ENCODE measurements around the gene PRAC1.

Gene PRAC1

DNA sequence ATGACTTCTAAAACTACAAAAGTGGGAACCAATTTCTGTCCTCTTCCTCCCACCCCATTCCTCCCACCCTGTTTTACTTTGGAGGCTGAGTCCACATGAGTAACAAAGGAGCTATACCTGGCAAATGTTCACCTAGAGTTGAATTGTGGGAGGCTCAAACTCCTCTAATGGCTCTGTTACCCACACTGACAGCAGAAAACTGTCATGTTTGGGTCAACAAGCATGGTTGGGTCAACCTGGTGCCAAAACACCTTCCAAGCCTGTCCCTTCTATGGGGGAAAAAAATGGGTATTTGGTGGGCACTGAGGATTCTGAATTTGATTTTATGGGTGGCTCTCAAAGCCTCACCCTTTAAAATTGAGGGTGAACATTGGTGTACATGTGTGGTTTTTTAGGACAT, 18.2 kb upstream of the PRAC1 start:
- H3K18ac ChIP-seq (ENCODE audit: low read length): no peak overlapping the region
- no peak overlapping the region for H3K9ac ChIP-seq (ENCODE audit: low read length)
- no peaks in the 10 kb centered on the region for H3K79me1 ChIP-seq (ENCODE audit: low read length)
- no peak overlapping the region for H4K91ac ChIP-seq (ENCODE audit: low read depth, low read length)
- DNase-seq: no peak
- no peak overlapping the region for H2AFZ ChIP-seq (ENCODE audit: insufficient read depth, low read length, poor library complexity)
- no peaks in the 10 kb centered on the region for H3K79me2 ChIP-seq (ENCODE audit: control insufficient read depth, insufficient read depth, low read length, poor library complexity)
- H3K23ac ChIP-seq (ENCODE audit: low read length): no peak overlapping the region
- no peak overlapping the region for H2BK120ac ChIP-seq (ENCODE audit: insufficient read depth, low read length, poor library complexity)
- H4K12ac ChIP-seq (ENCODE audit: low read depth, low read length): no peak overlapping the region
- peaks cover 66% of the 10 kb centered on the region for H3K27me3 ChIP-seq (ENCODE audit: insufficient read depth, low read length)
- no peak overlapping the region for H3K14ac ChIP-seq (ENCODE audit: low read length)
- H3K4ac ChIP-seq (ENCODE audit: low read depth, low read length): no peak overlapping the region
- H3K27ac ChIP-seq (ENCODE audit: low read depth, low read length): no peak overlapping the region
- H2BK12ac ChIP-seq (ENCODE audit: low read length): no peak overlapping the region
- no peaks in the 10 kb centered on the region for H3K36me3 ChIP-seq (ENCODE audit: control insufficient read depth in 1 of 2, insufficient read depth in 2 of 2, low read length in 2 of 2)
- no peaks in the 10 kb centered on the region for H3K4me1 ChIP-seq (ENCODE audit: control insufficient read depth in 1 of 2, insufficient read depth in 2 of 2, low read length in 2 of 2)
- no peak overlapping the region for H4K8ac ChIP-seq (ENCODE audit: low read depth, low read length)
- H2BK5ac ChIP-seq (ENCODE audit: low read depth, low read length, poor library complexity): no peak overlapping the region
- peaks cover 8% of the 10 kb centered on the region for H3K9me3 ChIP-seq (ENCODE audit: insufficient read depth, low read depth, low read length)
- no peak overlapping the region for H3K4me3 ChIP-seq (ENCODE audit: low read depth, low read length)
- no peak overlapping the region for H3K4me2 ChIP-seq (ENCODE audit: low read length)
- H2AK5ac ChIP-seq (ENCODE audit: low read length): no peak overlapping the region

DNA sequence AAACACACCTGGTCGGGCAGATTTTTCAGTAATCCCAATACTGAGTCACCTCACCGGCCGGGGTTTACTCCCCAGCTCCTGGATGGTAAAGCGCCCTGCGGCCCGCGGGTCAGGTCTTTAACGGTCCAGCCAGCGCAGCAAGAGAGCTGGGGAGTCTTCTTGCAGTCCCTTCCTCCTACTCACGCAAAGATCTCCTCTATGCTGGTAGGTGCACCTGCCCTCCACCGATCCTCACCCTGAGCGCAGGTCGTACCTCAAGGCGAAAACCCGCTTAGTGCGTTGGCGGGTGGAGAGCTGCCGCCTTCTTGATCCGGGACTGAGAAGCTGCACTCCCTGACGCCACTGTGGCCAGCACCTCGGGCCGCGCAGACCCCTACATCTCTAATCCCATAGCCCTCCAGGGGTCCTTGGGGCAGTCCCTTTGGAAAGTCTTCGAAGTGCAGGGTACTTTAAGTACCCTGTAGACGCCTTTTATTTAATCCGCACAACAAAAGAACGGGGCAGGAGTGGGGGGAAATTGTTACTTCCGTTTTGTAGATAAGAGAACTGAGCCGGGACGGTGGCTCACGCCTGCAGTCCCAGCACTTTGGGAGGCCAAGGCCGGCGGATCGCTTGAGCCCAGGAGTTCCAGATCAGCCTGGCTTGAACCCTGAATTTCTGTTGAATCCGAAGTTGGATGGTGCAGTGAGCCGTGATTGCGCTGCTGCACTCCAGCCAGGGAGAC, 16.6 kb upstream of the PRAC1 start:
- no peaks in the 10 kb centered on the region for H3K36me3 ChIP-seq (ENCODE audit: control insufficient read depth in 1 of 2, insufficient read depth in 2 of 2, low read length in 2 of 2)
- no peak overlapping the region for H4K12ac ChIP-seq (ENCODE audit: low read depth, low read length)
- H2BK120ac ChIP-seq (ENCODE audit: insufficient read depth, low read length, poor library complexity): no peak overlapping the region
- no peak overlapping the region for H3K18ac ChIP-seq (ENCODE audit: low read length)
- H4K91ac ChIP-seq (ENCODE audit: low read depth, low read length): no peak overlapping the region
- H3K79me1 ChIP-seq (ENCODE audit: low read length): no peaks in the 10 kb centered on the region
- H3K9ac ChIP-seq (ENCODE audit: low read length): peak overlapping the region; percentile 18
- H2AFZ ChIP-seq (ENCODE audit: insufficient read depth, low read length, poor library complexity): no peak overlapping the region
- no peak overlapping the region for H3K4ac ChIP-seq (ENCODE audit: low read depth, low read length)
- H2BK5ac ChIP-seq (ENCODE audit: low read depth, low read length, poor library complexity): no peak overlapping the region
- peaks cover 78% of the 10 kb centered on the region for H3K27me3 ChIP-seq (ENCODE audit: insufficient read depth, low read length)
- no peak overlapping the region for H3K14ac ChIP-seq (ENCODE audit: low read length)
- H2AK5ac ChIP-seq (ENCODE audit: low read length): no peak overlapping the region
- DNase-seq: peak; percentile 90 to 91
- no peak overlapping the region for H2BK12ac ChIP-seq (ENCODE audit: low read length)
- WGBS (ENCODE audit: extremely low coverage, insufficient coverage, insufficient read length): no CpG with 5 or more reads among the region's 37 CpGs
- no peak overlapping the region for H3K4me2 ChIP-seq (ENCODE audit: low read length)
- no peak overlapping the region for H3K27ac ChIP-seq (ENCODE audit: low read depth, low read length)
- H3K9me3 ChIP-seq (ENCODE audit: insufficient read depth, low read depth, low read length): peaks cover 9% of the 10 kb centered on the region
- H3K4me1 ChIP-seq (ENCODE audit: control insufficient read depth in 1 of 2, insufficient read depth in 2 of 2, low read length in 2 of 2): no peaks in the 10 kb centered on the region
- no peak overlapping the region for H3K23ac ChIP-seq (ENCODE audit: low read length)
- no peaks in the 10 kb centered on the region for H3K79me2 ChIP-seq (ENCODE audit: control insufficient read depth, insufficient read depth, low read length, poor library complexity)
- no peak overlapping the region for H3K4me3 ChIP-seq (ENCODE audit: low read depth, low read length)
- H4K8ac ChIP-seq (ENCODE audit: low read depth, low read length): no peak overlapping the region

DNA sequence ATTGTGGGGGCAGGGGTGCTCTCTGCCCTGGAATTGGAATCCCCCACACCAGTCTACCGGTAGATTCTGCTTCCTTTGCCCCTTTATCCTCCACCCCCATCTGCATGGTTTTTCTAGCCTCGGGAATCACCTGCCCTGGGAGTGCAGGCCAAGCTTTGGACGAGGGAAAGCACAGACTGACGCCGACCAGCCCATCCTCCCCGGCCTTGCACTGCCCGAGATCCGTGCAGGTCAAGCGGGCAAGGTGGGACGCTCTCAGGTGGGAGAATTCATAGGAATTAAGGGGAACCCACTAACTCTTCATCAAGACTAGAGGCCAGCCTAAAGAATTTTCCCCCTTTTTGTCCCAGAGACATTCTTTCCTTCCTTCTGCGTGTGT, 16.1 kb upstream of the PRAC1 start:
- Histone ChIP-seq H2BK120ac (ENCODE audit: insufficient read depth, low read length, poor library complexity) (no peak overlapping the region), H3K36me3 (ENCODE audit: control insufficient read depth in 1 of 2, insufficient read depth in 2 of 2, low read length in 2 of 2) (no peaks in the 10 kb centered on the region), H4K8ac (ENCODE audit: low read depth, low read length) (no peak overlapping the region), H3K79me2 (ENCODE audit: control insufficient read depth, insufficient read depth, low read length, poor library complexity) (no peaks in the 10 kb centered on the region), H2BK12ac (ENCODE audit: low read length) (no peak overlapping the region), H3K27me3 (ENCODE audit: insufficient read depth, low read length) (peaks cover 78% of the 10 kb centered on the region), H4K12ac (ENCODE audit: low read depth, low read length) (no peak overlapping the region), H4K91ac (ENCODE audit: low read depth, low read length) (no peak overlapping the region), H3K79me1 (ENCODE audit: low read length) (no peaks in the 10 kb centered on the region), H3K23ac (ENCODE audit: low read length) (no peak overlapping the region), H3K14ac (ENCODE audit: low read length) (no peak overlapping the region), H2BK5ac (ENCODE audit: low read depth, low read length, poor library complexity) (no peak overlapping the region), H3K27ac (ENCODE audit: low read depth, low read length) (no peak overlapping the region), H3K9ac (ENCODE audit: low read length) (no peak overlapping the region), H3K4me3 (ENCODE audit: low read depth, low read length) (no peak overlapping the region), H2AFZ (ENCODE audit: insufficient read depth, low read length, poor library complexity) (no peak overlapping the region), H2AK5ac (ENCODE audit: low read length) (no peak overlapping the region), H3K9me3 (ENCODE audit: insufficient read depth, low read depth, low read length) (peaks cover 9% of the 10 kb centered on the region), H3K4ac (ENCODE audit: low read depth, low read length) (no peak overlapping the region), H3K18ac (ENCODE audit: low read length) (no peak overlapping the region), H3K4me2 (ENCODE audit: low read length) (no peak overlapping the region), H3K4me1 (ENCODE audit: control insufficient read depth in 1 of 2, insufficient read depth in 2 of 2, low read length in 2 of 2) (no peaks in the 10 kb centered on the region)
- WGBS (ENCODE audit: extremely low coverage, insufficient coverage, insufficient read length): no CpG with 5 or more reads among the region's 11 CpGs
- no peak for DNase-seq

DNA sequence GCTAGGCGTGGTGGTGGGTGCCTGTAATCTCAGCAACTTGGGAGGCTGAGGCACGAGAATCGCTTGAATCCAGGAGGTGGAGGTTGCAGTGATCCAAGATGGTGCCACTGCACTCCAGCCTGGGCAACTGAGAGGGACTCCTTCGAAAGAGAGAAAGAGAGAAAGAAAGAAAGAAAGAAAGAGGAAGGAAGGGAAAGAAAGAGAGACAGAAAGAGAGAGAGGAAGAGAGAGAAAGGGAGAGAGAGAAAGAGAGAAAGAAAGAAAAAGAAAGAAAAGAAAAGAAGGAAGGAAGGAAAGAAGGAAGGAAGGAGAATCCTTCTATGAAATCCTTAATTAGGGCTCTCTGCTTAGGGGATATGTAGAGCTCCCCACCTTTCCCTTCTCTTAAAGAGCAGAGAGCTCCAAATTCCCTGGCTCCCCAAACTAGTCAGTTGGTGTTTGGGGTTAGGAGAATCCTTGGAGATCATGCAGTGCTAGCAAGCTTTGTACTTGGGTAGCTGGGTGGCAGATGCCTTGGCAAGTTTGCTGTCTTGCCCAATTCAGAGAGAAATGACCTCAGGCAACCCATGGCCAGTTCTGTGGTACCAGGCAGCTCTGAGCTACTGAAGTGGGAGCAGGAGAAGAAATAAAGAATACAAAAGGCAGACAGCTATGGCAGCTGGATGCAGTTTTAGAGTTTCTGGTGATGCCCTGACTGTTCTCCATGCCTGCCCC, 15.2 kb upstream of the PRAC1 start:
- Histone ChIP-seq H3K4me2 (ENCODE audit: low read length) (no peak overlapping the region), H2BK120ac (ENCODE audit: insufficient read depth, low read length, poor library complexity) (no peak overlapping the region), H2AK5ac (ENCODE audit: low read length) (no peak overlapping the region), H3K27me3 (ENCODE audit: insufficient read depth, low read length) (peaks cover 78% of the 10 kb centered on the region), H4K8ac (ENCODE audit: low read depth, low read length) (no peak overlapping the region), H3K23ac (ENCODE audit: low read length) (no peak overlapping the region), H3K9me3 (ENCODE audit: insufficient read depth, low read depth, low read length) (peaks cover 9% of the 10 kb centered on the region), H2AFZ (ENCODE audit: insufficient read depth, low read length, poor library complexity) (no peak overlapping the region), H3K4ac (ENCODE audit: low read depth, low read length) (no peak overlapping the region), H4K91ac (ENCODE audit: low read depth, low read length) (no peak overlapping the region), H3K27ac (ENCODE audit: low read depth, low read length) (no peak overlapping the region), H3K4me1 (ENCODE audit: control insufficient read depth in 1 of 2, insufficient read depth in 2 of 2, low read length in 2 of 2) (no peaks in the 10 kb centered on the region), H4K12ac (ENCODE audit: low read depth, low read length) (no peak overlapping the region), H3K14ac (ENCODE audit: low read length) (no peak overlapping the region), H3K79me2 (ENCODE audit: control insufficient read depth, insufficient read depth, low read length, poor library complexity) (no peaks in the 10 kb centered on the region), H3K4me3 (ENCODE audit: low read depth, low read length) (no peak overlapping the region), H2BK12ac (ENCODE audit: low read length) (no peak overlapping the region), H2BK5ac (ENCODE audit: low read depth, low read length, poor library complexity) (no peak overlapping the region), H3K9ac (ENCODE audit: low read length) (no peak overlapping the region), H3K18ac (ENCODE audit: low read length) (no peak overlapping the region), H3K79me1 (ENCODE audit: low read length) (no peaks in the 10 kb centered on the region), H3K36me3 (ENCODE audit: control insufficient read depth in 1 of 2, insufficient read depth in 2 of 2, low read length in 2 of 2) (no peaks in the 10 kb centered on the region)
- DNase-seq: no peak
- WGBS (ENCODE audit: extremely low coverage, insufficient coverage, insufficient read length): no CpG with 5 or more reads among the region's 4 CpGs

Data from trophoblast cell (in vitro differentiated cells and primary cell).